ENCODE results near the gene ATG4A. TPM values are rescaled to one million over a fixed set of nuclear protein-coding genes. Genes with fewer than 3 reads are reported as not detected.

The ATG4A gene
- total and polyA plus RNA-seq, 2 of the 8 experiments (the other 6 are each of a cell fraction or from before 2014, with no cell fraction given) = 1.2 to 2.0 TPM

DNA sequence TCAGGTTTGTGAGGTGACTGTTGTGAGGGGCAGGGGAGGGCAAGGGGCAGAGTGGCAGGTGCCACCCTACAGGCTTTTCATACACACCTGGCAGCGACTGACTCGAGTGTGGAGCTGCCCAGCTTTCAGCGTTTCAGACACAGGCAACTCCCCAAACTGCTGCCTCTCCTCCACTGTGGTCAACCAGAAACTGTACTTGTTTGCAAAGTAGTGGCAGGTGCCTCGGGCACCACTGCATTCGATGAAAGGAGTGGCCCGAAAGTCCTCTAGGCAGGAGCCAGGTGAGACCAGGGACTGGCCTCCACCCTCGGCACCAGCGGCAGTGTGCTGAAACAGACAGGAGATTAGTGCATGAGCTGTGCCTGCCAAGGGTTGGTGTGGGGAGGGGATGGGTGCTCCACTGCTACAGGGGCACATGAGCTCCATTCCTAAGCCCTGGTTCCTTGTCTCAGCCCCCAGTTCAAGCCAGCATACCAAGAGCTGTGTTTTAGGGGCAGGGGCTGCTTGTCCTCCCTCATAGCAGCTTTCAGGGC, 65.4 kb downstream of the ATG4A start:
- Histone ChIP-seq H3K4me1 (replicated peaks in 1 of 4; ENCODE audit: control insufficient read depth in 3 of 4, insufficient read depth in 4 of 4, low read length in 3 of 4) (no peaks in the 10 kb centered on the region), H2BK15ac (ENCODE audit: low read length) (no peak overlapping the region), H2AFZ (ENCODE audit: low read length) (no peak overlapping the region), H4K20me1 (replicated peaks in 1 of 2; ENCODE audit: control insufficient read depth in 1 of 2, insufficient read depth in 2 of 2, low read length in 2 of 2) (no peaks in the 10 kb centered on the region), H2AK5ac (ENCODE audit: low read depth, low read length) (no peak overlapping the region), H3K4ac (replicated peaks; ENCODE audit: insufficient read length, low read depth, low read length) (no peak overlapping the region), H3K79me2 (ENCODE audit: control insufficient read depth in 1 of 2, insufficient read depth in 2 of 2, low read length in 2 of 2) (no peaks in the 10 kb centered on the region), H2BK120ac (replicated peaks; ENCODE audit: low read depth, low read length) (no peak overlapping the region), H2BK5ac (ENCODE audit: low read depth, low read length) (no peak overlapping the region), H3K14ac (ENCODE audit: insufficient read length) (no peak overlapping the region), H3K18ac (ENCODE audit: extremely low read depth, low read length) (no peak overlapping the region), H4K91ac (replicated peaks; ENCODE audit: insufficient read length, low read length) (no peak overlapping the region), H2BK12ac (ENCODE audit: low read depth, low read length) (no peak overlapping the region), H3K23ac (ENCODE audit: insufficient read length) (no peak overlapping the region), H3K27me3 (replicated peaks in 1 of 4; ENCODE audit: control insufficient read depth in 3 of 4, extremely low read depth in 1 of 4, insufficient read depth in 3 of 4, low read length in 3 of 4) (no peaks in the 10 kb centered on the region), H3K23me2 (ENCODE audit: low read depth, low read length) (no peaks in the 10 kb centered on the region), H3K56ac (replicated peaks; ENCODE audit: insufficient read length, low read depth, low read length) (no peak overlapping the region), H3K27ac (ENCODE audit: low read depth, low read length) (no peak overlapping the region), H3K9me3 (ENCODE audit: insufficient read depth in 2 of 2, low read depth in 1 of 2, low read length in 1 of 2) (no peaks in the 10 kb centered on the region), H4K8ac (ENCODE audit: extremely low read depth, insufficient read depth, low read length) (no peak overlapping the region), H2BK20ac (ENCODE audit: low read length) (no peak overlapping the region), H3K9ac (replicated peaks in 1 of 4; ENCODE audit: extremely low read depth in 1 of 4, low read depth in 3 of 4, low read length in 3 of 4) (no peak overlapping the region), H3K4me3 (ENCODE audit: extremely low read depth in 1 of 4, insufficient read depth in 2 of 4, low read depth in 3 of 4, low read length in 4 of 4) (no peak overlapping the region), H3K36me3 (ENCODE audit: control insufficient read depth in 2 of 4, insufficient read depth in 4 of 4, low read length in 3 of 4) (no peaks in the 10 kb centered on the region), H3K4me2 (ENCODE audit: insufficient read depth in 1 of 2, low read depth in 2 of 2, low read length in 2 of 2) (no peak overlapping the region), H3K79me1 (ENCODE audit: low read depth, low read length) (no peaks in the 10 kb centered on the region), H4K5ac (ENCODE audit: insufficient read length, low read depth, low read length) (no peak overlapping the region)
- FAIRE-seq = no peak
- 73% methylated on average over 6 of the region's 8 CpGs; no CpG with 5 or more reads in 1 of the 2 experiments for WGBS, 2 experiments (ENCODE audit: extremely low coverage in 1 of 2, insufficient coverage in 1 of 2, insufficient read length in 1 of 2, insufficient replicate concordance in 2 of 2, low coverage in 1 of 2, low lambda C conversion rate in 2 of 2, missing lambda C conversion rate in 1 of 2)
- CTCF ChIA-PET (ENCODE audit: partially characterized antibody) = interaction anchor here (1.4 kb wide), 1 partner anchor 18 kb away, joined by 6 read pairs; no protein-coding TSS in a partner anchor
- DNase-seq (ENCODE audit: low read depth in 1 of 2, low spot score in 2 of 2) = no peak
- POLR2A ChIA-PET (ENCODE audit: partially characterized antibody) = interaction anchor here (0.9 kb wide), 1 partner anchor 17 kb away, joined by 3 read pairs; no protein-coding TSS in a partner anchor
- TF ChIP-seq JUND (IDR thresholded peaks at IDR 0.05; ENCODE audit: low read length) (no peak), KDM4A (IDR thresholded peaks at IDR 0.05; ENCODE audit: low read depth, low read length, severe bottlenecking) (no peak), TCF12 (IDR thresholded peaks at IDR 0.05; ENCODE audit: low read depth, low read length) (no peak), ASH2L (IDR thresholded peaks at IDR 0.05; ENCODE audit: low read length) (no peak), CHD1 (IDR thresholded peaks at IDR 0.05; ENCODE audit: low read depth, low read length) (no peak), ZNF274 (IDR thresholded peaks at IDR 0.05; ENCODE audit: borderline replicate concordance, extremely low read depth, low read length) (no peak), CBX8 (IDR thresholded peaks at IDR 0.05; ENCODE audit: borderline replicate concordance, low read depth, low read length) (no peak), RFX5 (IDR thresholded peaks at IDR 0.05; ENCODE audit: borderline replicate concordance, low read depth, low read length) (no peak), NANOG (IDR thresholded peaks at IDR 0.05; ENCODE audit: insufficient read depth, low read depth, low read length, poor library complexity, severe bottlenecking) (no peak), POLR2A (IDR thresholded peaks at IDR 0.05; ENCODE audit: control extremely low read depth in 1 of 2, low read depth in 2 of 2, low read length in 2 of 2) (no peak), CEBPB (IDR thresholded peaks at IDR 0.05; ENCODE audit: low read depth, low read length) (no peak), KDM5A (IDR thresholded peaks at IDR 0.05; ENCODE audit: low read length) (no peak), SP1 (IDR thresholded peaks at IDR 0.05; ENCODE audit: low read depth, low read length) (no peak), NRF1 (IDR thresholded peaks at IDR 0.05; ENCODE audit: low read depth, low read length) (no peak), KDM1A (IDR thresholded peaks at IDR 0.05; ENCODE audit: borderline replicate concordance, low read length) (no peak), SP4 (IDR thresholded peaks at IDR 0.05; ENCODE audit: low read length) (no peak)

Measured in H1 (cell line).